Thoracic aorta (tissue), 2 donors: ENCODE measurements around the gene LIMA1. TPM values are rescaled to one million over a fixed set of nuclear protein-coding genes. Genes with fewer than 3 reads are reported as not detected.

ENCODE experiments used
- ATAC-seq: fragments of 150-250 bp; one replicate; pipeline ENCODE4 v1.8.0; 2017; ENCODE audit warnings: low read depth; ENCODE audit not compliant: insufficient number of reproducible peaks, low FRiP score
- DNase-seq: peaks from one replicate; pipeline ENCODE4 v3.0.0-alpha.2; 2020; ENCODE audit warnings: low spot score
- H3K27ac ChIP-seq, 2 donors: fragments of 200-600 bp; sonication (generic); 1 replicate in 1 of 2; 2 replicates in 1 of 2; pipeline ENCODE4 v1.5.1; 2016; ENCODE audit warnings: mild to moderate bottlenecking in 2 of 2, moderate library complexity in 2 of 2
- H3K27me3 ChIP-seq: fragments of 200-600 bp; sonication (generic); replicated peaks from 2 replicates; pipeline ENCODE4 v1.6.0; 2016; ENCODE audit warnings: mild to moderate bottlenecking; ENCODE audit not compliant: insufficient read depth
- H3K36me3 ChIP-seq: fragments of 200-600 bp; sonication (generic); one replicate; pipeline ENCODE4 v1.5.1; 2016
- H3K4me1 ChIP-seq, 2 donors: fragments of 200-600 bp; sonication (generic); 1 replicate in 1 of 2; 2 replicates in 1 of 2; pipeline versions ENCODE4 v1.5.1 to v1.6.0; 2016; ENCODE audit warnings: low read depth in 2 of 2, mild to moderate bottlenecking in 1 of 2; ENCODE audit not compliant: control insufficient read depth in 1 of 2
- H3K4me3 ChIP-seq: fragments of 200-600 bp; sonication (generic); 2 replicates; pipeline ENCODE4 v1.5.1; 2016; ENCODE audit warnings: mild to moderate bottlenecking
- H3K9me3 ChIP-seq: fragments of 200-600 bp; sonication (generic); 2 replicates; pipeline ENCODE4 v1.5.1; 2016
- CTCF ChIP-seq: fragments of 200-600 bp; sonication (generic); IDR thresholded peaks from one replicate; pipeline ENCODE4 v1.5.1; 2019; ENCODE audit warnings: antibody characterized with exemption
- total RNA-seq, 2 donors: library from RNA; depleted of rRNA; stranded (reverse); fragments of >200 nt; gene quantifications; one replicate each; pipeline versions ENCODE4 v1.1.0 to v1.2.3, GENCODE V29; 2016

The LIMA1 gene
- total RNA-seq, 2 donors from 2014 or later, result 103 to 194 TPM

GRCh38 chr12:50184261-50184660 lies 99.1 kb downstream of the LIMA1 start:
- Histone ChIP-seq H3K4me3 (no peak overlapping the region), H3K9me3 (no peaks in the 10 kb centered on the region), H3K4me1 (peaks cover 36 to 59% of the 10 kb centered on the region in 2 donors), H3K27me3 (no peaks in the 10 kb centered on the region), H3K27ac (peak overlapping the region; percentile 34 to 88), H3K36me3 (peaks cover 21% of the 10 kb centered on the region)
- DNase-seq, result no peak
- no peak for TF ChIP-seq CTCF
- ATAC-seq, result no peak

- no peak for TF ChIP-seq CTCF
- Histone ChIP-seq H3K36me3 (peaks cover 34% of the 10 kb centered on the region), H3K4me1 (peaks cover 22 to 41% of the 10 kb centered on the region in 2 donors)
These were observed 100.9 kb downstream of the LIMA1 start for GRCh38 chr12:50182461-50182860.

GRCh38 chr12:50181691-50182090 lies 101.6 kb downstream of the LIMA1 start:
- no peak overlapping the region for H3K4me3 ChIP-seq
- no peaks in the 10 kb centered on the region for H3K9me3 ChIP-seq
- no peak for TF ChIP-seq CTCF
- H3K27me3 ChIP-seq, result no peaks in the 10 kb centered on the region
- no peak overlapping the region for H3K27ac ChIP-seq
- peaks cover 42% of the 10 kb centered on the region for H3K36me3 ChIP-seq
- peaks cover 17 to 33% of the 10 kb centered on the region in 2 donors for H3K4me1 ChIP-seq
- no peak for ATAC-seq
- DNase-seq, result no peak

More at GRCh38 chr12:50182461-50182860, 100.9 kb downstream of the LIMA1 start:
- no peak overlapping the region for H3K4me3 ChIP-seq
- H3K9me3 ChIP-seq, result no peaks in the 10 kb centered on the region
- peak overlapping the region in 1 of 2 donors; percentile 88 for H3K27ac ChIP-seq
- DNase-seq (no peak), ATAC-seq (no peak)
- H3K27me3 ChIP-seq, result no peaks in the 10 kb centered on the region

- TF ChIP-seq CTCF, result no peak
- no peaks in the 10 kb centered on the region for H3K4me1 ChIP-seq
- DNase-seq, result no peak
- no peak overlapping the region for H3K27ac ChIP-seq
- ATAC-seq, result no peak
- H3K36me3 ChIP-seq, result peaks cover 35% of the 10 kb centered on the region
- no peaks in the 10 kb centered on the region for H3K9me3 ChIP-seq
- no peaks in the 10 kb centered on the region for H3K27me3 ChIP-seq
- H3K4me3 ChIP-seq, result no peak overlapping the region
These were observed 107.6 kb downstream of the LIMA1 start for GRCh38 chr12:50175716-50176026.

- Histone ChIP-seq H3K4me1 (no peaks in the 10 kb centered on the region), H3K27me3 (no peaks in the 10 kb centered on the region), H3K4me3 (no peak overlapping the region), H3K36me3 (peaks cover 31% of the 10 kb centered on the region), H3K9me3 (no peaks in the 10 kb centered on the region), H3K27ac (no peak overlapping the region)
- ATAC-seq (no peak), DNase-seq (no peak)
- peak; percentile 60 for TF ChIP-seq CTCF
These were observed 108.2 kb downstream of the LIMA1 start for GRCh38 chr12:50174971-50175715.
